ENCODE data around the gene SMAD3.
A peak's percentile ranks its signal among the peaks of the same experiment; 100 is the strongest.

Gene SMAD3

DNA sequence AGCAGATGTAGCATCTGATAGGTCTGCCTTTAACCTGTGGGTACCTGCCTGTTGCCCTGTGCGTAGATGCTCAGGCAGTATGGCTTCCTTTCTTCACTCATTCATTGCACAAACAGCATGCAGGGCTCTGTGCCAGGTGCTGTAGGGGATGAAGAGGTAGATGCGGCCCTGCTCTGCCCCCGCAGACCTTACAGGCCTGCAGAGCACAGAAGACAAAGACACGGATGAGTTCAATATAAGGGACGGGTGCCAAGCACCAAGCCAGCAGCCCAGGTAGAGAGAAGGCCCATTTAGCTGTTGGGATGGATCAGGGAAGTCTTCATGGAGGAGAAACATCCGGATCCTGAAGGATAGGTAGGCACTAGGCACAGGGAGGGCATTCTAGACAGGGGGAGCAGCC is 119.6 kb downstream of the SMAD3 start:
- ChIA-PET CTCF (no interaction called here), POLR2A (no interaction called here)
- H3K36me3 ChIP-seq (ENCODE audit: control insufficient read depth in 2 of 2, insufficient read depth in 1 of 2, low read length in 2 of 2): peaks cover 0 to 66% of the 10 kb centered on the region in 2 experiments
- TF ChIP-seq, protein P1, sequence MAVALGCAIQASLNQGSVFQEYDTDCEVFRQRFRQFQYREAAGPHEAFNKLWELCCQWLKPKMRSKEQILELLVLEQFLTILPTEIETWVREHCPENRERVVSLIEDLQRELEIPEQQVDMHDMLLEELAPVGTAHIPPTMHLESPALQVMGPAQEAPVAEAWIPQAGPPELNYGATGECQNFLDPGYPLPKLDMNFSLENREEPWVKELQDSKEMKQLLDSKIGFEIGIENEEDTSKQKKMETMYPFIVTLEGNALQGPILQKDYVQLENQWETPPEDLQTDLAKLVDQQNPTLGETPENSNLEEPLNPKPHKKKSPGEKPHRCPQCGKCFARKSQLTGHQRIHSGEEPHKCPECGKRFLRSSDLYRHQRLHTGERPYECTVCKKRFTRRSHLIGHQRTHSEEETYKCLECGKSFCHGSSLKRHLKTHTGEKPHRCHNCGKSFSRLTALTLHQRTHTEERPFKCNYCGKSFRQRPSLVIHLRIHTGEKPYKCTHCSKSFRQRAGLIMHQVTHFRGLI (tag by site-specific recombination; IDR thresholded peaks at IDR 0.05): no peak
- TF ChIP-seq ZNF837 (tag by site-specific recombination; IDR thresholded peaks at IDR 0.05) (no peak), SCRT2 (tag by site-specific recombination; IDR thresholded peaks at IDR 0.05) (0 out of 2 replicates have a peak, but pooled peaks have one; percentile 55), ZNF214 (tag by site-specific recombination; IDR thresholded peaks at IDR 0.05; ENCODE audit: borderline replicate concordance) (no peak), SCRT1 (tag by site-specific recombination; IDR thresholded peaks at IDR 0.05; ENCODE audit: borderline replicate concordance) (0 out of 2 replicates have a peak, but pooled peaks have one; percentile 28), ZNF155 (tag by site-specific recombination; IDR thresholded peaks at IDR 0.05) (no peak), ZNF350 (tag by site-specific recombination; IDR thresholded peaks at IDR 0.05) (no peak), ZNF707 (tag by site-specific recombination; IDR thresholded peaks at IDR 0.05) (no peak), ZNF654 (tag by site-specific recombination; IDR thresholded peaks at IDR 0.05; ENCODE audit: low read depth) (no peak)
- TF ChIP-seq, protein P2, sequence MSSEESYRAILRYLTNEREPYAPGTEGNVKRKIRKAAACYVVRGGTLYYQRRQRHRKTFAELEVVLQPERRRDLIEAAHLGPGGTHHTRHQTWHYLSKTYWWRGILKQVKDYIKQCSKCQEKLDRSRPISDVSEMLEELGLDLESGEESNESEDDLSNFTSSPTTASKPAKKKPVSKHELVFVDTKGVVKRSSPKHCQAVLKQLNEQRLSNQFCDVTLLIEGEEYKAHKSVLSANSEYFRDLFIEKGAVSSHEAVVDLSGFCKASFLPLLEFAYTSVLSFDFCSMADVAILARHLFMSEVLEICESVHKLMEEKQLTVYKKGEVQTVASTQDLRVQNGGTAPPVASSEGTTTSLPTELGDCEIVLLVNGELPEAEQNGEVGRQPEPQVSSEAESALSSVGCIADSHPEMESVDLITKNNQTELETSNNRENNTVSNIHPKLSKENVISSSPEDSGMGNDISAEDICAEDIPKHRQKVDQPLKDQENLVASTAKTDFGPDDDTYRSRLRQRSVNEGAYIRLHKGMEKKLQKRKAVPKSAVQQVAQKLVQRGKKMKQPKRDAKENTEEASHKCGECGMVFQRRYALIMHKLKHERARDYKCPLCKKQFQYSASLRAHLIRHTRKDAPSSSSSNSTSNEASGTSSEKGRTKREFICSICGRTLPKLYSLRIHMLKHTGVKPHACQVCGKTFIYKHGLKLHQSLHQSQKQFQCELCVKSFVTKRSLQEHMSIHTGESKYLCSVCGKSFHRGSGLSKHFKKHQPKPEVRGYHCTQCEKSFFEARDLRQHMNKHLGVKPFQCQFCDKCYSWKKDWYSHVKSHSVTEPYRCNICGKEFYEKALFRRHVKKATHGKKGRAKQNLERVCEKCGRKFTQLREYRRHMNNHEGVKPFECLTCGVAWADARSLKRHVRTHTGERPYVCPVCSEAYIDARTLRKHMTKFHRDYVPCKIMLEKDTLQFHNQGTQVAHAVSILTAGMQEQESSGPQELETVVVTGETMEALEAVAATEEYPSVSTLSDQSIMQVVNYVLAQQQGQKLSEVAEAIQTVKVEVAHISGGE (tag by site-specific recombination; conservative IDR thresholded peaks at IDR 0.05; ENCODE audit: low read depth): no peak
- no peak overlapping the region for H3K4me3 ChIP-seq (ENCODE audit: low read depth, low read length)
- no peaks in the 10 kb centered on the region for H3K9me3 ChIP-seq (ENCODE audit: control insufficient read depth, insufficient read depth, low read depth, low read length)
- no peak overlapping the region for H3K27ac ChIP-seq (ENCODE audit: extremely low read depth, low read depth, low read length)
- no peaks in the 10 kb centered on the region for H3K4me1 ChIP-seq (ENCODE audit: control insufficient read depth, insufficient read depth, low read length)

DNA sequence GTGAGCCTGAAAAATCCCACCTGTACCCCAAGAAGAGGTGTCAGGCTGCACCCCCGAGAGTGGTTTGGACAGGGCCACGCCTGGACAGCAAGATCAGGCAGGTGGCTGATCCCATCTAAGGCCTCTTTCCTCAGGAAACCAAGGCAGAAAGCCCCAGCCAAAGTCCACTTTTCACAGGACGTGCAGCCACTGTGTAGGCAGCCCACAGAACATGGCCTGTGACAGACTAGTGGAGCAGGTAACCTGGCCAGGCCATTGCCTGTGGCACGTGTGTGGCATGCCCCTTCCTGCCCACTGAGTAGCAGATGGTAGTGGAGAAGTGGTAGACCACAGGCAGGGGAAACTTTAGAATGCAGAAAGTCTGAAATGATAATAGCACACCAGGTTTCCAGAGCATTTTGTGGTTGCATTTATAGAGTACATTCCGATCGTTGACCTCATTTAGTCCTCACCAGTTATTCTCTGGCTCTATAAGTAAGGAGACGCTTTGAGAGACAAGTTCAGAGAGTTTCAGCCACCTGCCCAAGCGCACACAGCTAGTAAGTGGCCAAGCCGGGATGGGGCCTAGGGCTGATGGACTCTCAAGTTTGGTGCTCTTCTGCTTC is 120.3 kb downstream of the SMAD3 start:
- CTCF ChIA-PET: interaction anchor here (1.0 to 1.3 kb wide), 2 partner anchors 14 to 118 kb away, joined by 3 to 4 read pairs; no protein-coding TSS in a partner anchor
- TF ChIP-seq ZFP3 (tag by site-specific recombination; IDR thresholded peaks at IDR 0.05; ENCODE audit: low read depth) (no peak), ZFP41 (tag by site-specific recombination; IDR thresholded peaks at IDR 0.05; ENCODE audit: borderline replicate concordance) (no peak), SALL2 (tag by site-specific recombination; IDR thresholded peaks at IDR 0.05; ENCODE audit: borderline replicate concordance) (no peak), ZNF76 (tag by site-specific recombination; IDR thresholded peaks at IDR 0.05; ENCODE audit: borderline replicate concordance, low read depth) (no peak), ZNF521 (tag by site-specific recombination; IDR thresholded peaks at IDR 0.05) (no peak), ZNF140 (tag by site-specific recombination; IDR thresholded peaks at IDR 0.05) (no peak), ZNF248 (tag by site-specific recombination; IDR thresholded peaks at IDR 0.05) (no peak), ZNF623 (tag by site-specific recombination; IDR thresholded peaks at IDR 0.05) (no peak), ZNF426 (tag by site-specific recombination; IDR thresholded peaks at IDR 0.05) (no peak), ZNF561 (tag by site-specific recombination; IDR thresholded peaks at IDR 0.05; ENCODE audit: borderline replicate concordance) (no peak), TRIM28 (IDR thresholded peaks at IDR 0.05; ENCODE audit: borderline replicate concordance, low read length) (no peak), ZIC2 (tag by site-specific recombination; IDR thresholded peaks at IDR 0.05) (no peak)
- TF ChIP-seq, protein P3, sequence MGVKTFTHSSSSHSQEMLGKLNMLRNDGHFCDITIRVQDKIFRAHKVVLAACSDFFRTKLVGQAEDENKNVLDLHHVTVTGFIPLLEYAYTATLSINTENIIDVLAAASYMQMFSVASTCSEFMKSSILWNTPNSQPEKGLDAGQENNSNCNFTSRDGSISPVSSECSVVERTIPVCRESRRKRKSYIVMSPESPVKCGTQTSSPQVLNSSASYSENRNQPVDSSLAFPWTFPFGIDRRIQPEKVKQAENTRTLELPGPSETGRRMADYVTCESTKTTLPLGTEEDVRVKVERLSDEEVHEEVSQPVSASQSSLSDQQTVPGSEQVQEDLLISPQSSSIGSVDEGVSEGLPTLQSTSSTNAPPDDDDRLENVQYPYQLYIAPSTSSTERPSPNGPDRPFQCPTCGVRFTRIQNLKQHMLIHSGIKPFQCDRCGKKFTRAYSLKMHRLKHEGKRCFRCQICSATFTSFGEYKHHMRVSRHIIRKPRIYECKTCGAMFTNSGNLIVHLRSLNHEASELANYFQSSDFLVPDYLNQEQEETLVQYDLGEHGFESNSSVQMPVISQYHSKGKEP (tag by site-specific recombination; IDR thresholded peaks at IDR 0.05): no peak
- TF ChIP-seq, protein P4, sequence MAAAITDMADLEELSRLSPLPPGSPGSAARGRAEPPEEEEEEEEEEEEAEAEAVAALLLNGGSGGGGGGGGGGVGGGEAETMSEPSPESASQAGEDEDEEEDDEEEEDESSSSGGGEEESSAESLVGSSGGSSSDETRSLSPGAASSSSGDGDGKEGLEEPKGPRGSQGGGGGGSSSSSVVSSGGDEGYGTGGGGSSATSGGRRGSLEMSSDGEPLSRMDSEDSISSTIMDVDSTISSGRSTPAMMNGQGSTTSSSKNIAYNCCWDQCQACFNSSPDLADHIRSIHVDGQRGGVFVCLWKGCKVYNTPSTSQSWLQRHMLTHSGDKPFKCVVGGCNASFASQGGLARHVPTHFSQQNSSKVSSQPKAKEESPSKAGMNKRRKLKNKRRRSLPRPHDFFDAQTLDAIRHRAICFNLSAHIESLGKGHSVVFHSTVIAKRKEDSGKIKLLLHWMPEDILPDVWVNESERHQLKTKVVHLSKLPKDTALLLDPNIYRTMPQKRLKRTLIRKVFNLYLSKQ (tag by site-specific recombination; IDR thresholded peaks at IDR 0.05; ENCODE audit: borderline replicate concordance): no peak
- TF ChIP-seq, protein P5, sequence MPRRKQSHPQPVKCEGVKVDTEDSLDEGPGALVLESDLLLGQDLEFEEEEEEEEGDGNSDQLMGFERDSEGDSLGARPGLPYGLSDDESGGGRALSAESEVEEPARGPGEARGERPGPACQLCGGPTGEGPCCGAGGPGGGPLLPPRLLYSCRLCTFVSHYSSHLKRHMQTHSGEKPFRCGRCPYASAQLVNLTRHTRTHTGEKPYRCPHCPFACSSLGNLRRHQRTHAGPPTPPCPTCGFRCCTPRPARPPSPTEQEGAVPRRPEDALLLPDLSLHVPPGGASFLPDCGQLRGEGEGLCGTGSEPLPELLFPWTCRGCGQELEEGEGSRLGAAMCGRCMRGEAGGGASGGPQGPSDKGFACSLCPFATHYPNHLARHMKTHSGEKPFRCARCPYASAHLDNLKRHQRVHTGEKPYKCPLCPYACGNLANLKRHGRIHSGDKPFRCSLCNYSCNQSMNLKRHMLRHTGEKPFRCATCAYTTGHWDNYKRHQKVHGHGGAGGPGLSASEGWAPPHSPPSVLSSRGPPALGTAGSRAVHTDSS (tag by site-specific recombination; IDR thresholded peaks at IDR 0.05): no peak

More for the DNA sequence above, 120.3 kb downstream of the SMAD3 start:
- no peak overlapping the region for H3K27ac ChIP-seq (ENCODE audit: extremely low read depth, low read depth, low read length)
- peaks cover 0 to 71% of the 10 kb centered on the region in 2 experiments for H3K36me3 ChIP-seq (ENCODE audit: control insufficient read depth in 2 of 2, insufficient read depth in 1 of 2, low read length in 2 of 2)
- POLR2A ChIA-PET: no interaction called here
- no peaks in the 10 kb centered on the region for H3K9me3 ChIP-seq (ENCODE audit: control insufficient read depth, insufficient read depth, low read depth, low read length)
- H3K4me1 ChIP-seq (ENCODE audit: control insufficient read depth, insufficient read depth, low read length): no peaks in the 10 kb centered on the region
- H3K4me3 ChIP-seq (ENCODE audit: low read depth, low read length): no peak overlapping the region
